ENCODE results near the gene ZBTB47.

GRCh38 chr3:42689421-42690014, 36.0 kb downstream of the ZBTB47 start:
- TF ChIP-seq EZH2 (IDR thresholded peaks at IDR 0.05; ENCODE audit: insufficient read depth, poor library complexity, severe bottlenecking) (no peak), EZH2phosphoT487 (IDR thresholded peaks at IDR 0.05; ENCODE audit: insufficient read depth, low read depth) (no peak)

Measured in GM23248 (cell line).